ENCODE results near the gene BSND. TPM values are rescaled to one million over a fixed set of nuclear protein-coding genes. Genes with fewer than 3 reads are reported as not detected.

The BSND gene
- polyA plus RNA-seq, 1 of the 3 experiments (the other 2 are of a cell fraction): not detected

DNA sequence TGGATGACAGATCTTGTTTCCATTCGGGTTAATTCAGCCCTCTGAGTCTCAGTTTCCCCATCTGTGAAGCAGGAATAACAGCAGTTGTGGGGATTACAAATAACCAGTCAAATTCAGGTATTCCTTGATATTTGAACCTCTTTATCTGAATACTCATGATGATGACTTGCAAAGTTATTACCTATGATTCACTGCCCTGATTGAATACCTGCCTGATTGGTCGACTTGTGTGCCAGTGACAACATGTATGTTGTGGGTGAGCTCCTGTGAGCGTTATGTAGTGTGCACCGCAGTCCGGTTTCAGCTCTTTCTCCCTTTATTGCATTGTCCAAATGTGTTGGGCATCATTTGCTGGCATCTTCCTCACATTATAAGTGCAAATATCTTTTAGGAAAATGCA is 27.8 kb upstream of the BSND start:
- no peaks in the 10 kb centered on the region for H3K36me3 ChIP-seq (replicated peaks in 1 of 2; ENCODE audit: control insufficient read depth in 1 of 2, insufficient read depth in 2 of 2, low read length in 1 of 2)
- H3K27ac ChIP-seq (ENCODE audit: low read depth in 2 of 2, low read length in 1 of 2): no peak overlapping the region
- ChIA-PET POLR2A (no interaction called here), CTCF (interaction anchor here (1.1 to 5.4 kb wide), 5 partner anchors 20 to 51 kb away, joined by 4 to 60 read pairs (median 6); no protein-coding TSS in a partner anchor)
- no peaks in the 10 kb centered on the region for H3K9me3 ChIP-seq
- H3K4me3 ChIP-seq (ENCODE audit: low read depth in 2 of 2, low read length in 1 of 2): no peak overlapping the region
- no peaks in the 10 kb centered on the region for H3K9me2 ChIP-seq
- H3K4me1 ChIP-seq (ENCODE audit: control insufficient read depth in 1 of 2, insufficient read depth in 2 of 2, low read depth in 1 of 2, low read length in 1 of 2): peaks cover 0 to 13% of the 10 kb centered on the region in 2 experiments; a peak in 2 of 4 replicates
- H2AFZ ChIP-seq (ENCODE audit: low read depth): no peak overlapping the region
- no peak overlapping the region for H3K9ac ChIP-seq
- 71% methylated on average over 5 of the region's 5 CpGs for WGBS (ENCODE audit: low lambda C conversion rate)
- H3K79me2 ChIP-seq (ENCODE audit: insufficient read depth): no peaks in the 10 kb centered on the region
- no peaks in the 10 kb centered on the region for H3K27me3 ChIP-seq (ENCODE audit: insufficient read depth)
- TF ChIP-seq, protein P1, sequence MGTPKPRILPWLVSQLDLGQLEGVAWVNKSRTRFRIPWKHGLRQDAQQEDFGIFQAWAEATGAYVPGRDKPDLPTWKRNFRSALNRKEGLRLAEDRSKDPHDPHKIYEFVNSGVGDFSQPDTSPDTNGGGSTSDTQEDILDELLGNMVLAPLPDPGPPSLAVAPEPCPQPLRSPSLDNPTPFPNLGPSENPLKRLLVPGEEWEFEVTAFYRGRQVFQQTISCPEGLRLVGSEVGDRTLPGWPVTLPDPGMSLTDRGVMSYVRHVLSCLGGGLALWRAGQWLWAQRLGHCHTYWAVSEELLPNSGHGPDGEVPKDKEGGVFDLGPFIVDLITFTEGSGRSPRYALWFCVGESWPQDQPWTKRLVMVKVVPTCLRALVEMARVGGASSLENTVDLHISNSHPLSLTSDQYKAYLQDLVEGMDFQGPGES (IDR thresholded peaks at IDR 0.05; ENCODE audit: low read depth, low read length): no peak
- no peak for TF ChIP-seq FOXM1 (IDR thresholded peaks at IDR 0.05; ENCODE audit: low read depth)
- no peak for TF ChIP-seq POLR2AphosphoS5 (IDR thresholded peaks at IDR 0.05; ENCODE audit: low read depth, low read length)
- no peak for TF ChIP-seq GABPA (IDR thresholded peaks at IDR 0.05; ENCODE audit: low read depth)
- no peak for TF ChIP-seq NFIC (IDR thresholded peaks at IDR 0.05; ENCODE audit: borderline replicate concordance)
- TF ChIP-seq EZH2phosphoT487 (IDR thresholded peaks at IDR 0.05; ENCODE audit: borderline replicate concordance, low read depth): no peak
- TF ChIP-seq EP300 (IDR thresholded peaks at IDR 0.05; ENCODE audit: borderline replicate concordance in 1 of 2, low read depth in 1 of 2, low read length in 1 of 2): no peak
- no peak for TF ChIP-seq RAD21 (IDR thresholded peaks at IDR 0.05; ENCODE audit: low read length)
- TF ChIP-seq SMC3 (IDR thresholded peaks at IDR 0.05; ENCODE audit: low read depth, low read length): no peak
- no peak for TF ChIP-seq JUND (IDR thresholded peaks at IDR 0.05)
- TF ChIP-seq MEF2A (IDR thresholded peaks at IDR 0.05; ENCODE audit: borderline replicate concordance, low read depth): no peak
- no peak for TF ChIP-seq MXI1 (IDR thresholded peaks at IDR 0.05; ENCODE audit: low read depth, low read length)
- no peak for TF ChIP-seq RXRA (IDR thresholded peaks at IDR 0.05; ENCODE audit: borderline replicate concordance, low read depth)
- no peak for TF ChIP-seq FOSL2 (IDR thresholded peaks at IDR 0.05; ENCODE audit: borderline replicate concordance, low read depth)
- TF ChIP-seq, protein P2, sequence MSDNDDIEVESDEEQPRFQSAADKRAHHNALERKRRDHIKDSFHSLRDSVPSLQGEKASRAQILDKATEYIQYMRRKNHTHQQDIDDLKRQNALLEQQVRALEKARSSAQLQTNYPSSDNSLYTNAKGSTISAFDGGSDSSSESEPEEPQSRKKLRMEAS (IDR thresholded peaks at IDR 0.05; ENCODE audit: low read depth): no peak
- TF ChIP-seq, protein P3, sequence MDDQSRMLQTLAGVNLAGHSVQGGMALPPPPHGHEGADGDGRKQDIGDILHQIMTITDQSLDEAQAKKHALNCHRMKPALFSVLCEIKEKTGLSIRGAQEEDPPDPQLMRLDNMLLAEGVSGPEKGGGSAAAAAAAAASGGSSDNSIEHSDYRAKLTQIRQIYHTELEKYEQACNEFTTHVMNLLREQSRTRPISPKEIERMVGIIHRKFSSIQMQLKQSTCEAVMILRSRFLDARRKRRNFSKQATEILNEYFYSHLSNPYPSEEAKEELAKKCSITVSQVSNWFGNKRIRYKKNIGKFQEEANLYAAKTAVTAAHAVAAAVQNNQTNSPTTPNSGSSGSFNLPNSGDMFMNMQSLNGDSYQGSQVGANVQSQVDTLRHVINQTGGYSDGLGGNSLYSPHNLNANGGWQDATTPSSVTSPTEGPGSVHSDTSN (IDR thresholded peaks at IDR 0.05): no peak
- TF ChIP-seq RCOR1 (IDR thresholded peaks at IDR 0.05; ENCODE audit: low read length): no peak
- no peak for TF ChIP-seq GATA2 (CRISPR knock-in tag; IDR thresholded peaks at IDR 0.05)
- DNase-seq: no peak
- H3K4me2 ChIP-seq: peak overlapping the region; percentile 48; the same call in 1 of the 2 replicates
- peaks cover 4% of the 10 kb centered on the region for H3F3A ChIP-seq (replicated peaks; ENCODE audit: insufficient read depth)
- H4K20me1 ChIP-seq (ENCODE audit: insufficient read depth): no peaks in the 10 kb centered on the region
